ENCODE measurements around the gene CYB561. TPM values are rescaled to one million over a fixed set of nuclear protein-coding genes. Genes with fewer than 3 reads are reported as not detected.

CYB561 gene
- total RNA-seq, 1 experiment from 2014 or later = 20.7 TPM

DNA sequence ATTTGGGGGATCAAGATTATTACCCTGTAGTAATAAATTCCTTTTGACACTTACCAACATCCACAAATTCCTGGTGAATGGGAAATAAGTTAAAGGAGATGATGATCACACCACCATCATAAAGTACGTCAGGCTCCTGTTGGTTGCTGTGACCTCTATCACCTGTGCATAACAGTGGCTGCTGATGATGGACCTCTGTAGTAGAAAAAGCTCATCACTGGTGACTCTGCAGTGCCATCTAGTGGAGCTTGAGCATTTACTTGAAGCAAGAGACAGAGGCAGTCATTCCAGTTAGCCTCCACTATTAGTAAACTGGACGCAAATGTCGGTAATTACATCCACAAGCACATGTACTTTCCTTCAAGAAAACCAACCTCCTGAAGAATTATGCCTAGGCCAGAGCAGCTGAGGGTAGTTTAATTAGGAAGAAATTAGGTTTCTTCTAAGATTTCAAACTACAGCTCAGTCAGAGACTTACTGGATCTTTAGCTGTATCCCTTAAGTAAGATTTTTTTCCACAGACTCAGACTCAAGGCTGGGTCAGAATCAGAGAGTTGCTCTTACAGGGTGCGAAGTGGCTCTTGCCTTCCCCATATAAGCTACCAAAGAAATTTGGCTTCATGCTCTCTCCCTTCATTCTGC is 39.3 kb downstream of the CYB561 start:
- H3K9me3 ChIP-seq (ENCODE audit: control insufficient read depth, low read depth, low read length) = no peaks in the 10 kb centered on the region
- no peak overlapping the region for H2BK12ac ChIP-seq (ENCODE audit: insufficient read length, low read depth, low read length)
- no peak overlapping the region for H3K4me2 ChIP-seq (ENCODE audit: insufficient read depth, insufficient read length, low read length)
- no peak overlapping the region for H3K4ac ChIP-seq (ENCODE audit: low read depth, low read length)
- H3T11ph ChIP-seq (ENCODE audit: low read length) = no peak overlapping the region
- no peak overlapping the region for H4K8ac ChIP-seq (replicated peaks; ENCODE audit: insufficient read length, low read depth, low read length)
- TF ChIP-seq, protein P1, sequence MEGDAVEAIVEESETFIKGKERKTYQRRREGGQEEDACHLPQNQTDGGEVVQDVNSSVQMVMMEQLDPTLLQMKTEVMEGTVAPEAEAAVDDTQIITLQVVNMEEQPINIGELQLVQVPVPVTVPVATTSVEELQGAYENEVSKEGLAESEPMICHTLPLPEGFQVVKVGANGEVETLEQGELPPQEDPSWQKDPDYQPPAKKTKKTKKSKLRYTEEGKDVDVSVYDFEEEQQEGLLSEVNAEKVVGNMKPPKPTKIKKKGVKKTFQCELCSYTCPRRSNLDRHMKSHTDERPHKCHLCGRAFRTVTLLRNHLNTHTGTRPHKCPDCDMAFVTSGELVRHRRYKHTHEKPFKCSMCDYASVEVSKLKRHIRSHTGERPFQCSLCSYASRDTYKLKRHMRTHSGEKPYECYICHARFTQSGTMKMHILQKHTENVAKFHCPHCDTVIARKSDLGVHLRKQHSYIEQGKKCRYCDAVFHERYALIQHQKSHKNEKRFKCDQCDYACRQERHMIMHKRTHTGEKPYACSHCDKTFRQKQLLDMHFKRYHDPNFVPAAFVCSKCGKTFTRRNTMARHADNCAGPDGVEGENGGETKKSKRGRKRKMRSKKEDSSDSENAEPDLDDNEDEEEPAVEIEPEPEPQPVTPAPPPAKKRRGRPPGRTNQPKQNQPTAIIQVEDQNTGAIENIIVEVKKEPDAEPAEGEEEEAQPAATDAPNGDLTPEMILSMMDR (conservative IDR thresholded peaks at IDR 0.05) = peak; percentile 92
- no peak overlapping the region for H2BK20ac ChIP-seq (ENCODE audit: low read depth, low read length, poor library complexity, severe bottlenecking)
- no CpG with 5 or more reads among the region's 4 CpGs for WGBS (ENCODE audit: extremely low coverage, insufficient read length, low lambda C conversion rate)
- H3K27ac ChIP-seq (ENCODE audit: insufficient read length, low read depth, low read length) = no peak overlapping the region
- H3K9ac ChIP-seq (ENCODE audit: extremely low read depth, insufficient read length, low read length) = no peak overlapping the region
- H3K23me2 ChIP-seq (ENCODE audit: insufficient read length, low read depth, low read length, poor library complexity, severe bottlenecking) = no peaks in the 10 kb centered on the region
- no peak overlapping the region for H2AFZ ChIP-seq (ENCODE audit: low read length)
- Mint-ChIP-seq H3K36me3 (ENCODE audit: insufficient read depth in 1 of 3, low read depth in 3 of 3) (no peaks in the 10 kb centered on the region), H3K4me1 (peaks cover 0 to 2% of the 10 kb centered on the region in 2 experiments; a peak in 1 of 4 replicates), H3K27ac (no peak overlapping the region), H3K27me3 (ENCODE audit: low read depth) (no peaks in the 10 kb centered on the region), H3K4me3 (no peak overlapping the region), H3K9me3 (no peaks in the 10 kb centered on the region)
- H3K56ac ChIP-seq (ENCODE audit: insufficient read length, low read depth, low read length) = no peak overlapping the region
- no peak overlapping the region for H2BK15ac ChIP-seq (ENCODE audit: low read depth, low read length)
- no peaks in the 10 kb centered on the region for H3K27me3 ChIP-seq (ENCODE audit: insufficient read depth, low read length)
- H3K4me1 ChIP-seq (ENCODE audit: insufficient read depth, low read length) = no peaks in the 10 kb centered on the region; the same call in 1 of the 2 replicates
- H3K79me1 ChIP-seq (ENCODE audit: insufficient read depth, low read depth, low read length, poor library complexity, severe bottlenecking) = no peaks in the 10 kb centered on the region
- H3K14ac ChIP-seq (ENCODE audit: insufficient read depth, low read length) = no peak overlapping the region
- H4K20me1 ChIP-seq (ENCODE audit: control insufficient read depth, insufficient read depth, insufficient read length) = no peaks in the 10 kb centered on the region
- no peak overlapping the region for H4K91ac ChIP-seq (ENCODE audit: insufficient read length, low read depth, low read length)
- DNase-seq = peak; percentile 87
- H2AK5ac ChIP-seq (ENCODE audit: insufficient read length, low read length) = no peak overlapping the region
- H3K23ac ChIP-seq (ENCODE audit: insufficient read length, low read depth, low read length) = no peak overlapping the region
- no peak overlapping the region for H3K18ac ChIP-seq (ENCODE audit: insufficient read length, low read depth, low read length)
- H2BK5ac ChIP-seq (ENCODE audit: insufficient read length, low read length) = no peak overlapping the region
- H4K5ac ChIP-seq (ENCODE audit: insufficient read length, low read depth, low read length) = no peak overlapping the region
- no peaks in the 10 kb centered on the region for H3K79me2 ChIP-seq (ENCODE audit: insufficient read depth, low read length)
- no peak overlapping the region for H2BK120ac ChIP-seq (ENCODE audit: low read depth, low read length, poor library complexity, severe bottlenecking)

Measured in H9 (cell line).